GM19452 (cell line): ENCODE measurements around the gene CACNA1C.

Experiments used
- ATAC-seq: cut with Tn5 transposase; IDR thresholded peaks from one replicate; pipeline ENCODE4 v1.9.1; 2021; ENCODE audit not compliant: unreplicated experiment

Gene CACNA1C

DNA sequence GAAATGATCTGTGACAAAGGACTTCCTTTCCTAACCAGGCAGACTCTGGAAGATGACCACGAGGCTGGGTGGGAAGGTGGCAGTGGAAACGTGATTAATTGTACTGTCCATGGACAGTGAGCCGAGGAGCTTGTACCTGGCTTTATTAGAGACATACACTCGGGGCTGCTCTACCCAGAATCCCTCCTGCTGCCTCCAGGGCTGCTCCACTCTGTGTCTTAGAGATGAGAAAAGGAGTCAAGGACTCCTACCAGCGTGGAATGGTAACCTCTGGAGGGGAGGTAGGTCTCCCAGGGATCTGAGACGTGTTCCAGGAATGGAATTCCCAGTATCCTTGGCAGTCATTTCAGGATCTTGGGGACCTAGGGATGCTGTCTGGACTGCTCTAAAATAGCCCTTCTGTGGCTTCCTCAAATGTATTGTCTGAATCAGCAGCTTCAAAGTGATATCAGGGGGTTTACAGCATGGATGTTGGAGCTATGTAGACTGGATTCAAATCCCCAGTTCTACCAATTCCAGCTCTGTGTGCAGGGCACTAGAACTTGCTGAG, 237.8 kb downstream of the CACNA1C start:
- no peak for ATAC-seq

DNA sequence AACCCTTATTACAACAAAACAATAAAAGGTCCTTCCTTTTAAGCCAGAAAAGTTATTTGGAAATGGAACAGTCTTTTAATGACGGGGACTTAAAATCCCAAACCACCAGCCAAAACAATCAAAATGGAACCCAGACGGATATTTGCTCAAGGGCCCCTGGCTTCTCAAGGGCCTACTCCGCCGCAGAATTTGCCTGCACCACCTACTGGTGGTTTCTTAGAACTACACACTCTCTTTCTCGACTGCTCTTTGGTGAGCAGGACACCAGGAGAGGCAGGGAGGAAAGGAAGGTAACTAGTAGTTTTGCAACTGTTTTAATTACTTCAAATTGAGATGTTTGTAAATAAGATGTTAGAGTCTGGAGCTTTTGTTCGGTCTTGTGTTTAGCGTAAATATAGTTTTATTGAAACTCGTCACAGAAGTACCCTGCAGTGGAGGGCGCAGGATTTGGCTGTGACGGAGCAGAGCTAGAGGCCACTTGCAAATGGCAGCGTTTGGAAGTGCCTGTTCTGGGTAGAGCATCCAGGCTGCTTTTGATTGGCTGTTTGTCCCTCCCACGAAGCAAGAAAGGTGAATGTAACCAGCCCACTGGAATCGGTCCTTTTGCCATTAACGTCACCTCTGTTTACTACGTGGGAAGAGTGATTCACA, 238.5 kb downstream of the CACNA1C start:
- no peak for ATAC-seq

DNA sequence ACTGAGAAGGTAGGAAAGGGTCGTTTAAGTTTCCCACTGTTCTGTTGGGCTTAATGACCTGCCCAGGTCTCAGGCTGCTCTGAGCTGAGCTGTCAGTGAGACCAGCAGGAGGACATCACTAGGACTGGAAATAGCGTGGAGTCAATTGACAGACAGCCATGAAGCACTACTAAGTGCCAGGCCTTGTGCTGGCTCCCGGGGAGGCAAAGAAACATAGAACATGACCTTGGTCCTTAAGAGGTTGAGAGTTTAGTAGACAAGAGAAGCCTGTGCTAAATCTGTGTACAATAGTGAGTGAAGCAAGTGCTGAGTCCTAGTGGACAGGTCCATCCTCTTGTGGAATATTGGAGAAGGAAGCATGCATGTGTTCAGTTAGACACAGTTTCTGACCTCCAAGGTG, 239.2 kb downstream of the CACNA1C start:
- no peak for ATAC-seq

DNA sequence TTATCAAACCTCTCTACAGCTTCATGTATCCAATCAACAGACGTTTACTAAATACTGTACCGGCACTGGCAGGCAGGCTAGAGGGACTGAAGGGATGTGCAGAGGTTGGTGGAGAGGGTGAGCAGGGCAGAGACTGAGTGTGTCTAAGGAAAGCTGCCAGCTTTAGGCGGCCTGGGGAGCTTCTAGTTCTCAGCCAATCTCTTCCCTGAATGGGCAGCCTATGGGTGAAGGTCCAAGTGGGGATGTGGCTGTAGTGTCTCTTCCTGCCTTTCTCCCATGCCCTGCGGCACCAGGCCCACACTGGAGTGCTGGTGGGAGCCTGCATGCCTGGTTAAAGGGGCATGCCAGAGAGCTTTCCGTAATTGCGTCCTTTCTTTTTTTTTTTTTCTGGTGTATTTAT, 239.8 kb downstream of the CACNA1C start:
- no peak for ATAC-seq

DNA sequence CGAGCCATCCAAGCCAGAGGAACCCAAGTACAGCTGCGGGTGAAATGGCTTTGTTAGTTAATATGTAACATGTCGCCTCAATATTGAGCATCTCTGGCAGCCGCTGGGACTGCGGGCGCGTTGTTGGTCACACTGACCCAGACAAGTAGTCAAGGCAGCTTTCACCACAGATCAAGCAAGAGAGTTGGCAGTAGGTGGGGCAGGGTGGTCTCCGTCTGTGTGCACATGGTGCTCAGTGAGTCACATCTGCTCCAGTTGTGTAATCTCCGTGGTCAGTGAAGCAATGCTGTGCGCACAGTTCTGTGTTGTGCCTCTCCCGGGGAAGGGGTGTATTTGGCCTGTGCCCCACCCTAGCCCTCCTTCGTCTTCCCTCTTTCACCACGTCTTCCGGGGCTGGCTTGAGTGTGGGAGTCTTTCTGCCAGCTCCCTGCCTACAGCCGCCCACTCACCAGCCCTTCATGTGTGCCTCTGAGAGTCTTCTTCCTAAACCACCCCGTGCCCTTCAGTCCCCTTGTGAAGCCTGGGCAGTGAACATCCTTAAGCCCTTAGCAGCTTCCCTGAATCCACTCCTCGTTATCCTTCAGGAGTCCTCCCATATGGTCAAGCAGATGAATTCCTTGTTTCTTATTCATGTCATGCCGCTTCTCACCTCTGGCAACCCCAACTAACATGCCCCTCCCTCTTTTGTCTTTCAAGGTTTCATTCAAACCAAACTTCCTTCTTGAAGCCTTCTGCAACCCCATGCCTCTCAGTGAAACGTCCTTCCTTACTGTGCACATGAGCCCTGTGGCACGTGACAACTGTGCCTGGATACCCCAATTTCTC, 242.1 kb downstream of the CACNA1C start:
- ATAC-seq = no peak

DNA sequence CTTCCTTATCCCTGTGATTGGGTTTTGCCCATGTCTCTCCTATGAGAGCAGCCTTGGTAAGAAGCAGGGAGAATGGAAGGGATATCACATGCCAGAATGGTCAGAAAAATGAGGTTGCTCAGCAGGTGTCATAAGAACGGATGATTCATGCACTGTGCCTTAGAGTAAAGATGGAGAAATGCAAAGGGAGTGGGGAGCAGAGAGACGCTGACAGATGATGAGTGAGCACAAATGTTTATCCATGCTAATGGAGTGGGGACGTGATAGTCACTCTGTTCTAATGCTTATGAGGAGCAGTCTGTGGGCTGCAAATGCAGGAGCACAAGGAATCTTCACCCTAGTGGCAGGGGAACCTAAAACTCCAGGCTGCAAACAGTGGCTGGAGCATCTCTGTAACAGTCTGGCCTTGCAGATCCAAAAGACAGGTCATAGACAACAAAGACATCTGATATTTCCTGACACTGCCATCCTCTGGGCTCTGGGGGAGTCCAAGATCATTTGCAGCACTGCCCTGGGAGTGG, 243.2 kb downstream of the CACNA1C start:
- no peak for ATAC-seq

DNA sequence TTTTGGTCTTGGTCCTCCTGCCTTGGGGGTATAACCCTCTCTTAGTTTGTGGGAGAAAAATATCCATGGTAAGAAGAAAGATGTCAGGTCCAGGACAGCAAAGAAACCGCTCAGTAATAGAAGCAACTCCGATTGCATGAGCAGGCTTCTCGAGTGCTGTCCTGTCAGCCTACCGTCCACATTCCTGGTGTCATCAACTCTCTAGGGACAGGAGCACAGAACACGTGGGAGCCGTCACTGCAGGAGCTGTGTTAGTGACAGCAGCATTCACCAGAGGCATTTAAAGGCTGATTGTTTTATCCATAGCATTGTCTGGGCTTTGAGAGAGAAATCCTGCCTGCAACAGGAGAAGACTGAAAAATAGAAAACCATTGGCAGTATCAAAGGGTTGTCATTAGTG, 244.2 kb downstream of the CACNA1C start:
- ATAC-seq = no peak

DNA sequence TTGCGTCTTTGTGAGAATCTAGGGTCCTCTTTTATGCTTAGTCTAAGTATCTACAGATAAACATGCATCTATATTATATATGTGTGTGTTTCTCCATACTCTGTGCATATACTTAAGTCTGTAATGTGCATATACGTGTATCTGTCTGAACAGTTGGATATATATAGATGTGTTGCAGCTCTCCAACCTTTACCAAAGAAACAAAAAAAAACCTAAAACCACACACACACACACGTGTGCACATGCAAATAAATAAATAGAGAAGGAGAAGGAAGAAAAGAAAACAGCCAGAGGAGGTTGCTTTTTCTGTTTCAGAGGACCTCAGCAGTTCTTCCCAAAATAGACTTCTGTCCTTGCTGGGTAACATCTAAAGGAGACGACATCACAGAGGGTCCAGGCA, 244.9 kb downstream of the CACNA1C start:
- no peak for ATAC-seq

DNA sequence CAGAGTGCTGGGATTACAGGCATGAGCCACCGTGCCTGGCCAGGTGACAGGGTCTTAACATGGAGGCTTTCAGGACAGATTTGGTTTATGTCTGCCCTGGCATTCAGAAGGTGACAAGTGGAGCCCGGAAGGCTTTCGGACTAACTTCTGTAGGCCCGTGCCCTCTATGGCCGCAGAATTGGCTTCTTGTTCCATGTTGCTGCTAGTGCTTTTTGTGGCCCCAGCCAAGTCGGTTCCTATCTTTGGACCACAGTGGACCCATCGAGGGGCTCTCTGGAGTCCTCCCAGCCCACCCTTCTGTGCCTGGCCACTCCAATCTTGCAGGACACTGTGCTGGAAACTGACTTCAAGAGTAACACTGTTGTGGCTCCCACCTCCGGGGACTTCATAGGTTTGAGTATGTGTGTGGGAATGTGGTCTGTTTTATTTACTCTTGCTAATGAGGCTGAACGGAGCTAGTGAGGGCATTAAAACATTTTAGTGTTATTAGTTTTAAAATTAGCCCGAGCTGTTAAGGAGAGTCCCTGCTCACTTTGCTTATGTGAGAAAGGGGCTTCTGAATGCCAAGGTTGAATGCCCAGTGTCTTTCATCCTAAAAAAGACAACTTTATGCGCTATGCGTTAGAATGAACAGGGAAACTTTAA, 245.9 kb downstream of the CACNA1C start:
- no peak for ATAC-seq

DNA sequence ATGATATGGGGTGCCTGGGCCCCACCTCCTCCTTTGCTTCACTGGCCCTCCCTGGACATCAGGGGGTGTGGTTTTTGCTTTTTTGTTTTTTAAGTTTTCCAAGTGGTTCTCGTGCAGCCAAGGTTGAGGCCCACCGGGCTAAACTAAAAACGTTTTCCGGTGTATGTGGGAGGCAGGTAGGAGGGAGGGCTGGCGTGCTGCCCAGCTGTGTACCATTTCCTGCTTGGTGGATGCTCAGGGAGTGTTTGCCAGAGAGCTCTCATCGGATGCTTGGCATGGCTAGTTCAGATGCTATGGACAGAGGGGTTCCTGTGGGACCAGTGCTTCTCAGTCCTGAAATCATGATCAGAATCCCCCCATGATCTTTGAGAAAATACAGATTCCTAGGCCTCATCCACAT, 246.4 kb downstream of the CACNA1C start:
- no peak for ATAC-seq

DNA sequence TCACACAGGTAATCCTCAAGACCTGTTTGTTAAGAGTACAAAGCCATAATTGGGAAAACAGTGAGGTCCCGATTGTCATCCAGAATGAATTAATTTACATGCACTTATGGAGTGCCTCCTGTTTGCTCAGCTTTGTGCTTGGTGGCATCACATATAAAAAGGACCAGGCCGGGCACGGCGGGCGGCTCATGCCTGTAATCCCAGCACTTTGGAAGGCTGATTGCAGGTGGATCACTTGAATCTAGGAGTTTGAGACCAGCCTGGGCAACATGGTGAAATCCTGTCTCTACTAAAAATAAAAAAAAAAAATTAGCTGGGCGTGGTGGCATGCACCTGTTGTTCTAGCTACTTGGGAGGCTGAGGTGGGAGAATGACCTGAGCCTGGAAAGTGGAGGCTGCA, 247.4 kb downstream of the CACNA1C start:
- ATAC-seq = no peak

DNA sequence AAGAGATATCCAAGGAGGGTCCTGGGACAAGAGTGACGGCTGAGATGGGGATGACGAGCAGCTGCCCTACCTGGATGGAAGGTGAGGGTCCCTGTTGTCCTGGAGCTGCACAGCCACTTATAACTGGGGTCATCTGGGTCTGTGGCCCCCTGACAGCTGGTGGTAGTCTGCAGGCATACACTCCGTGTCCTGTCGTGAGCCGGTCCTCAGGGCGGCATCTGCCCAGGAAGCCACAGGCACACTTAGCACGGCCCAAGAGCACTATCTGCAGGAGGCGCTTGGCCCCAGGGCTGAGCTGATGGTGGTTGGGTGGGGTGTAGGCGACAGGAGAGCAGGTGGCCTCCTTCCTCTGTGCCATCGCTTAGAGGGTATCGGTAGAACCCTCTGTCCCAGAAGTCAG, 248.1 kb downstream of the CACNA1C start:
- no peak for ATAC-seq

DNA sequence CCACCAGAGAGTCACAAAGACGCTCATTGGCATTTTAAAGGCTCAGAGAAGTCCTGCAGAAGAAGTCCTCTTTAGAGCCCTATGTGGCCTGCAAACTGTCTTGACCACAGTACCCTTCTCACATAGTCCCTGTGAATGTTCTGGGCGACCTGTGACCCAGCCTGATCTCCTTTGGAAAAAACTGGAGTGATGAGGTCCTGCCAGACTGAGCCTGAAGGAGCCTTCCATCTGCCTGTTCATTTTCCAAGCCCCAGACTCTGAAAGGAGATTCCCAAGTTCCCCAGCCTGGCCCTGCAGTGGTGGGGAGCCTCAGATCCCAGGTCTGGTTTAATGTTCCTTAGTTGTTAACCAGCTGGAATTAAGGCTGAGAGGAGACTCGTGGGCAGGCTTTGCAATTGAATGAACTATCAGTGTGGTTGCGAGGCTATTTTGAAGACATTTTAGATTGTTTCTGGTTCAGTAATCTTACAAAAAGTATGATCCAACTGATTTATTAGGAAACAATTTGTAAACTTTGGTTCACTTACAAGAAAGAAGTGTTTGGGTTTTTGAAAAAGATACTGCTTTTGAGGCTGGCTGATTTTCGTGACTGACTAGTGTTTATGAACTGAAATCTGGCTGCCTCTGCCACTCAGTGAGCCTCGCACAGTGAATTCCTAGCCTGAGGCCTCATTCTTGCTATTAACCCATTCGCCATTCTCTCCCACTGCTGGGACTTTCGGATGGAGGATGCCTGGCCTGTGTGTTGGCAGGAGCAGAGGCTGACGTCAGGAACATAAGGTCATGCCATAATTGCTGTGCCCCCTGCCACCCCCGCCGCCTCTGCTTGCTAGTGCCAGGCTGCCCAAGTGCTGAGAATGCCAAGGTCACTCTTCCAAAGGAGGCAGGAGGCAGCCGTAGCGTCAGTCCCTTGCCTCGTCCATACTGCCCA, 249.0 kb downstream of the CACNA1C start:
- ATAC-seq = no peak

DNA sequence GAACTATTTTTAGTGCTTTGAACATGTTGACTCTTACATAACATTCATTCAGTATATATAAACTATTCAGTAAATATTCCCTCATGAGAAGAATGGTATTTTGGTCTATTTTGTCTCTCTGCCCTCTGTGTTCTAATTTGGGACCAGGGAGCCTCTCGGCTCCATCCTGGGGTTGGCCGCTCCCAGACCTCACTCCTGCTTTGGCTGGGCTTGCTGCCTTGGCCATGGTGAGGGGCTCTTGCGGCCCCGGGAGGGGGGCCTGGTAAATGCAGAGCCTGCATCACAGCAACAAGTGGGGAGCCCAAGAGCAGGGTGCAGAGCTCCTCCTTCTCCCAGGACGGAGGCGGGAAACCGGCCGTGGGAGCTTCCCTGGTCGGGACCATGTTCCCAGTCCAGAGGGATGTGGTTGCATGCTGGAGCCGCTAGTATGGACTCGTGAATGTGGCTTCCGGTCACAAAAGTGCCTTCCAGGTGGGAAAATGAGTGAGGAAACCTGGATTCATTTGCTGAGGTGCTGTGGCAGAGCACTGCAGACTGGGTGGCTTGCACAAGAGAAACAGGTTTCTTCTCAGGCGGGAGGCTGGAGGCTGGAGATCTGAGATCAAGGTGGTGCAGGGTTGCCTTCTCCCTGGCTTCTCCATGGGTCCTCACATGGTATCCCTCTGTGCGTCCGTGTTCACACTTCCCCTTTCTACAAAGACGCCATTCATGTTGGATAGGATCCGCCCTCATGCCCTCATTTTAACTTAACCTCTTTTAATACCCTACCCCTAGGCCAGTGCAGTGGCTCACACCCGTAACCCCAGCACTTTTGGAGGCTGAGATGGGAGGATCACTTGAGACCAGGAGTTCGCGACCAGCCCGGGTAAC, 250.2 kb downstream of the CACNA1C start:
- ATAC-seq = no peak

DNA sequence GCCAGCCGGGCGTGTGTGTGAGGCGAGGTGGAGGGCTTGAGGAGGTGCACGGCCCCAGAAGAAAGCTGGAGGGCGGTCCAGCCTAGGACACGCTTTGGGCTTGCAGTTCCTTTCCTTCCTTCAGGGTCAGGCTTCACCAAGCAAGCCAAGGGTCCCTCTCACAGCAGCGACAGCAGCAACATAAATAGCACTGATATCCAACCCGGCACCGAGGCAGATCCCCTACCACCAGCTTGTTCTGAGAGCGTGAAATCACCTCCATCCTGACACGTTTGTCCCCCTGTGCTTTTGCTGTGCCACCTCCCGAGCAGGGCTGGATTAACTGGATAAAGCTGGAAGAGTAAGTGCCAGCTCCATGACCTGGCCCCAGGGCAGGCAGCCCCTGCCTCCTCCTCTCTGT, 251.4 kb downstream of the CACNA1C start:
- no peak for ATAC-seq

DNA sequence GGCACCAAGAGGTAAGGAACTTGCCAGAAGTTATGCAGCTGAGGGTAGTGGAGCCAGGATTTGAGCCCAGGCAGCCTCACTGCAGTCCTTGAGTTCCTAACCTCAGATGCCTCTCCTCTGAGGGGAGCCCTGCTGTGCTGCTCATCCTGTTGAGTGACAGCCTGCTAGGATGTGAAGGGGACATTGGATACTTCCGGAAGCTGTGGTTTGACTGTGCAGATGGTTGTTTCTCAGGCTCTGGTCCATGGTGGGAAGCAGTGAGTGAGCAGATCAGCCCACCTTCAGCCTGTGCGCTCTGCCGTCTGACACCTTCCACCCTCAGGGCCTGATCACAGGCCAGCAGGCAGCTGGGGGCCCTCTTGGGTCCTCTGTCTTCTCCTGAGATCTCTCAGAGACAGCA, 253.2 kb downstream of the CACNA1C start:
- no peak for ATAC-seq

DNA sequence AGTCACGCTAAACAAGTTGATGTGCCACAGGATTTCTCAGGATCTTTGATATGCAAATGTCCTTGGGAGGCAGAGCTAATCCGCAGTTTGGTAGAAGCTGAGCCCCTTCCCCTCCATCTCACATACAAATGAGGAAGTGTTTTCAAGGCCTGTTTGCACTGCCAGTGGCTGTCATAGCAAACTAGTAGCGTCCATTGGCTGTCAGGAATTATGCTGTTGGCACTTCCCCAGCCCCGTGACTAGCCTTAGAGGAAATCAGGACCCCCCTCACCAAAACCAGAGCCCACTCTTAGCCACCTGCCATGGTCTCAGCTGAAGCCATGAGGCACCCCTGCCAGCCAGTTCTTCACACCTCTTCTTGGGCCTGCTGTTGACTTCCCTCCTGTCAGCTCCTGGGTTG, 253.9 kb downstream of the CACNA1C start:
- no peak for ATAC-seq

DNA sequence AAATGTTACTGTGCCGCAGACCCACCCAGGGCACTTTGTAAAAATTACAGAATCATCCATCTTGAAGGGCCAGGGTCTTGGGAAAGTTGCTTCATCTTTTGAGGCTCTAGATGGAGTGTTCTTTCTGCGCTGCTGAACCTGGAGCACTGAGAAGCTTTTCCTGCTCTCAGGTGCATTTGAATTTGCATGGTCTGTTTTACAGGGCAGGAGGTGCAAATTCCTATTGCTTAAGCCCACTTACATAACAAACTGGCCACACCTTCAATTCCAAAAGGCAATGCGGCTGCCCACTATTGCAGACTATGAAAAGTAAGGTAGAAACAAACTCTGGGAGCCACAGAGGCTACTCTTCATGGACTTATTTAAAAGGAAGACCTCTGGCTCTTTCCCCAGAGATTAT, 254.8 kb downstream of the CACNA1C start:
- ATAC-seq = no peak

DNA sequence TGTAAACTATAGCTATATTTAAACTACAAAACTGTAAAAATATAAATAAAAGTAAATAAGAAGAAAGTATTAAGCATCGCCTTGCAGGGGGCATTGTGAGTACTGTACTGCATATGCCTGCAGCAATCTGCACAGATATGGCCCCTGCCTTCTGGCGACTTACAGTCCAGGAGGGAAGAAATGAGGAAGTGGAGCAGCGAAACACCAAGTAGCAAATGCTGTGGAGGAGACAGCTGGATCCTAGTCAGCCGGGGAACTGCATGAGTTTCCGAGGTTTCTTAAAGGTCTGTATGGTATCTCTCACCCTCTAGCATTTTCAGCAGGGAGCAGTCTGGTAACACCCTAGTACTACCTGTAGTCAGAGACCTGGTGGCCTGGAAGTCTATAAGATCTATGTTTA, 256.9 kb downstream of the CACNA1C start:
- no peak for ATAC-seq
